NCI-H2227 (cell line): ENCODE data around the gene CSRNP3.

Experiments
- DNase-seq: peaks from one replicate; lab custom pipeline; 2025; ENCODE audit not compliant: unreplicated experiment; lab: John Stamatoyannopoulos, UW

The CSRNP3 gene

GRCh38 chr2:165536851-165537499, 67.5 kb downstream of the CSRNP3 start:
- no peak for DNase-seq

- no peak for DNase-seq
These were observed 70.5 kb downstream of the CSRNP3 start for GRCh38 chr2:165539985-165540384.

GRCh38 chr2:165544897-165545296, 75.4 kb downstream of the CSRNP3 start:
- DNase-seq: no peak

GRCh38 chr2:165547900-165548299, 78.4 kb downstream of the CSRNP3 start:
- DNase-seq: no peak

- peak; percentile 19 for DNase-seq
These were observed 80.1 kb downstream of the CSRNP3 start for GRCh38 chr2:165549619-165550018.

- DNase-seq: no peak
These were observed 89.3 kb downstream of the CSRNP3 start for GRCh38 chr2:165558832-165559231.

GRCh38 chr2:165560377-165560988, 91.0 kb downstream of the CSRNP3 start:
- DNase-seq: no peak

GRCh38 chr2:165561516-165561915, 92.0 kb downstream of the CSRNP3 start:
- no peak for DNase-seq

GRCh38 chr2:165562233-165562632, 92.7 kb downstream of the CSRNP3 start:
- no peak for DNase-seq

GRCh38 chr2:165563468-165564225, 94.1 kb downstream of the CSRNP3 start:
- peak; percentile 29 for DNase-seq

GRCh38 chr2:165566008-165566407, 96.5 kb downstream of the CSRNP3 start:
- no peak for DNase-seq

- peak; percentile 86 for DNase-seq
These were observed 97.8 kb downstream of the CSRNP3 start for GRCh38 chr2:165567273-165567672.

GRCh38 chr2:165568361-165568760, 98.9 kb downstream of the CSRNP3 start:
- DNase-seq: peak; percentile 56

GRCh38 chr2:165571477-165571876, 102.0 kb downstream of the CSRNP3 start:
- no peak for DNase-seq

GRCh38 chr2:165572151-165572550, 102.7 kb downstream of the CSRNP3 start:
- DNase-seq: peak; percentile 88

GRCh38 chr2:165573534-165574461, 104.3 kb downstream of the CSRNP3 start:
- DNase-seq: peak; percentile 96

- no peak for DNase-seq
These were observed 105.6 kb downstream of the CSRNP3 start for GRCh38 chr2:165575044-165575615.

GRCh38 chr2:165576409-165577154, 107.1 kb downstream of the CSRNP3 start:
- peak; percentile 20 for DNase-seq

- DNase-seq: no peak
These were observed 112.9 kb downstream of the CSRNP3 start for GRCh38 chr2:165582409-165582808.
